D721Med (cell line): ENCODE measurements around the gene CCDC93.
A peak's percentile ranks its signal among the peaks of the same experiment; 100 is the strongest.

Experiments used
- DNase-seq: peaks from one replicate; pipeline ENCODE4 v3.0.0; 2011; ENCODE audit warnings: low spot score; ENCODE audit not compliant: insufficient read length
- FAIRE-seq: peaks from 2 replicates; lab custom pipeline; 2011; peaks lifted over from hg19 to GRCh38; lab: Jason Lieb, UNC
- TF ChIP-seq, protein P1 (sequence below): IDR thresholded peaks from 2 replicates; pipeline ENCODE4 v1.5.1; 2012; ENCODE audit warnings: mild to moderate bottlenecking, control low read depth; ENCODE audit not compliant: insufficient read depth; ENCODE audit errors: missing control alignments

The CCDC93 gene

GRCh38 chr2:118012778-118013177 lies 1.1 kb downstream of the CCDC93 start:
- TF ChIP-seq, protein P1, sequence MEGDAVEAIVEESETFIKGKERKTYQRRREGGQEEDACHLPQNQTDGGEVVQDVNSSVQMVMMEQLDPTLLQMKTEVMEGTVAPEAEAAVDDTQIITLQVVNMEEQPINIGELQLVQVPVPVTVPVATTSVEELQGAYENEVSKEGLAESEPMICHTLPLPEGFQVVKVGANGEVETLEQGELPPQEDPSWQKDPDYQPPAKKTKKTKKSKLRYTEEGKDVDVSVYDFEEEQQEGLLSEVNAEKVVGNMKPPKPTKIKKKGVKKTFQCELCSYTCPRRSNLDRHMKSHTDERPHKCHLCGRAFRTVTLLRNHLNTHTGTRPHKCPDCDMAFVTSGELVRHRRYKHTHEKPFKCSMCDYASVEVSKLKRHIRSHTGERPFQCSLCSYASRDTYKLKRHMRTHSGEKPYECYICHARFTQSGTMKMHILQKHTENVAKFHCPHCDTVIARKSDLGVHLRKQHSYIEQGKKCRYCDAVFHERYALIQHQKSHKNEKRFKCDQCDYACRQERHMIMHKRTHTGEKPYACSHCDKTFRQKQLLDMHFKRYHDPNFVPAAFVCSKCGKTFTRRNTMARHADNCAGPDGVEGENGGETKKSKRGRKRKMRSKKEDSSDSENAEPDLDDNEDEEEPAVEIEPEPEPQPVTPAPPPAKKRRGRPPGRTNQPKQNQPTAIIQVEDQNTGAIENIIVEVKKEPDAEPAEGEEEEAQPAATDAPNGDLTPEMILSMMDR = no peak
- DNase-seq (no peak), FAIRE-seq (no peak)

DNA sequence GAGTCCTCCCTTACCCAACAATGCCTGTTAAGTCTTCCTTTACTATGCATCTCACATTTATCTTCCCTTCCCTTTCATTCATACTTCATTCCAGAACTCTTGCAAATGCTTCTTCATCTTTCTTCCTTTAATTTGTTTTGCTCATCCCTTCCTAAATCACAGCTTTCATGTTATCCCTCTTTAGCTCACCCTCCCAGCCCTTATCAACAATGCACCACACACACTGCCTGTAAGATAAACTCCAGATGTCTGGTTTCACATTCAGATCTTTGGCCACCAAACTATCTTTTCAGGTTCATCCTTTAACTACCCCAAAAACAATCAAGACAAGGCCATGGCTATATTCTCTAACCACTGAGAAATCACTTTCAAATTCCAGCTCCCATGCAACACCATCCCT lies 3.4 kb downstream of the CCDC93 start:
- TF ChIP-seq, protein P1 = no peak
- DNase-seq (no peak), FAIRE-seq (no peak)

DNA sequence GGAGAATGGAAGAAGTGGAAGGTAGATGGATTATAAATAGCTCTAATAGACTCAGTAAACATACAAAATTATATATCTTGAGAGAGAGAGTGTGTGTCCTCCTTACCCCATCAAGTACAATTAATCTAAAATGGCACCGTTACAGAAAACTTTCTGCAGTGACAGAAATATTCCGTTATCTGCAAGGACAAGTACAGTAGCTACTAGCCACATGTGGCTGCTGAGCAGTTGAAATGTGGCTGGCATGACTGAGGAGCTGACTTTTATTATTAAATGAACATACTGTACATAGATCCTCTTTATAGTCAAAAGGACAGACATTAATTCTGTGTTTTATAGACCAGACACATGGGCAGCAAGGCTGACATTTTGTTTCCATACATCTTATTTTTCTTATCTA lies 7.0 kb downstream of the CCDC93 start:
- TF ChIP-seq, protein P1 = no peak
- no peak for FAIRE-seq
- no peak for DNase-seq

GRCh38 chr2:118006326-118006725 lies 7.5 kb downstream of the CCDC93 start:
- no peak for FAIRE-seq

DNA sequence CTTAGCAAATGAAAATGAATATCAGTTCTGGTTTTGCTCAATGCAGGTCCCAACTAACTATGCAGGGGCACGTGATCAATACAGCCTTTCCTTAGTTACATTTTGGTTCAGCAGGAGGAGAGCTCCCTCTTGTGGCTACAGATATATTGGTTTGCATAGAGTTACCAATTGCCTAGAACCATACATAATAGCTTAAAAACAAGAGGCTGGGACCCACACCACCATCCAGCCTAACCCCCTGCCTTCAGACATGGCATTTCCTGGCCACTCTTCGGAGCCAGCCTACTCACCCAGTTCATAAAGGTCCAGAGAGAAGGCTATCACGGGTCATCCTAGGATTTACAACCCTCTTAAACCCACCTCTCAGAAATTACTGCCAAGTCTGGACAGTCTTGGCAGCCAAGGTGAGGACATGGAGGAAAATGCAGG lies 10.5 kb downstream of the CCDC93 start:
- TF ChIP-seq, protein P1 = peak; percentile 90
- DNase-seq = no peak
- FAIRE-seq = peak; percentile 56

More at GRCh38 chr2:118006326-118006725, 7.5 kb downstream of the CCDC93 start:
- TF ChIP-seq, protein P1 = no peak
- no peak for DNase-seq

DNA sequence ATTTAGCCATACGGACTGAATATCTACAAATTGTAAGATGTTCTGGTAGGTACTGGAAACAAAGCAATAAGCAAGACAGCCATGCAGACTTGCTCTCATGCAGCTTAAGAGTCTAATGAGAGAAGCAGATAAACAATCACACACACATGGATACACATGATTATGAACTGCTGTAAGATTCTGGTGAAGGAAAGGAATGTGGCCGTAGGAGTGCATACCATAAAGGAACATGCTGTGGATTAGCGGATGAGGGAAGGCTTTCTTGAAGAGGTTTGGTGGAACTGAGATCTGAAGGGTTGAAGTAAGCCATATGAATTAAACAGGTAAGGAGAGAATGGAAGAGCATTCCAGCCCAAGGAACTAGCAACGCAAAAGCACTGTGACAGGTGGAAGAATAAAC lies 13.8 kb downstream of the CCDC93 start:
- TF ChIP-seq, protein P1 = no peak
- DNase-seq = no peak
- no peak for FAIRE-seq

DNA sequence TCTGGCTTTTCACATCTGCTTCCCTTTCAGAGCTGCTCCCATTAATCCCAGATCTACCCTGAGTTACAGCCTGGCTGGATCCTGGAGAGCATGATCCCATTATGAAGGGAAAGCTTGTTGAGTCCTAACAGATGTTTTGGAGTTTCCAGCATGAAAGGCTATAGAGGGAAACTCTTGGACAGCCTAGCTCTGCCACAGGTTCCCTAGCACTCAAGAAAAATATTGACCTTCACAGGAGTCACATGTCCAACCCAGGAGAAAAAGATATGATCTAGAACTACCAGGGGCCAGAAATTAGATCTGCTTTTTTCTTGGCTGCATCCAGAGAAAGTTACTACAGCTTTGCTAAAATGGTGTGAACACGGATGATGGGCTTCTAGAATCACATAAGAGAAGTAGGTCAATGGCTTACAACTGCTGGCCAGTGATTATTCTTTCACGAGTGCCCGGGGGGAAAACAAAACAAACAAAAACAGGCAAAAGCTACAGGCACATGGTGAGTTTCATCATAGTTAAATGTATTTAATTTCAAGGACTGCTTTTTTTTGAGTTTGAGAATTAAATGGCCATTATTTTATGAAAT lies 15.9 kb downstream of the CCDC93 start:
- FAIRE-seq (no peak), DNase-seq (no peak)
- TF ChIP-seq, protein P1 = no peak
